Measurements from ENCODE around the gene ACSM2B.
"Not testable (repeated sequence)": the region's sequence is repeated elsewhere in the genome, so short reads cannot be mapped to it uniquely, and the experiment has no call there.

The ACSM2B gene

GRCh38 chr16:20592780-20593179 lies 16.6 kb upstream of the ACSM2B start:
- DNase-seq = not testable (repeated sequence)

GRCh38 chr16:20589486-20589885 lies 13.3 kb upstream of the ACSM2B start:
- DNase-seq = not testable (repeated sequence)

- not testable (repeated sequence) for DNase-seq
Measured at GRCh38 chr16:20587645-20588074, 11.5 kb upstream of the ACSM2B start.

GRCh38 chr16:20586716-20587115 lies 10.5 kb upstream of the ACSM2B start:
- DNase-seq = not testable (repeated sequence)

- DNase-seq = not testable (repeated sequence)
Measured at GRCh38 chr16:20586112-20586511, 9.9 kb upstream of the ACSM2B start.

GRCh38 chr16:20580487-20581259 lies 4.5 kb upstream of the ACSM2B start:
- not testable (repeated sequence) for DNase-seq

GRCh38 chr16:20578091-20578490 lies 1.9 kb upstream of the ACSM2B start:
- DNase-seq = not testable (repeated sequence)

GRCh38 chr16:20569117-20569651 lies 7.0 kb downstream of the ACSM2B start:
- DNase-seq = not testable (repeated sequence)

- DNase-seq = no peak
Measured at GRCh38 chr16:20568404-20568803, 7.8 kb downstream of the ACSM2B start.

GRCh38 chr16:20566864-20567263 lies 9.3 kb downstream of the ACSM2B start:
- DNase-seq = no peak

GRCh38 chr16:20565334-20565733 lies 10.8 kb downstream of the ACSM2B start:
- DNase-seq = not testable (repeated sequence)

GRCh38 chr16:20564218-20564617 lies 11.9 kb downstream of the ACSM2B start:
- DNase-seq = not testable (repeated sequence)

GRCh38 chr16:20555628-20556027 lies 20.5 kb downstream of the ACSM2B start:
- DNase-seq = not testable (repeated sequence)

GRCh38 chr16:20554689-20555088 lies 21.5 kb downstream of the ACSM2B start:
- not testable (repeated sequence) for DNase-seq

- DNase-seq = not testable (repeated sequence)
Measured at GRCh38 chr16:20553493-20553892, 22.7 kb downstream of the ACSM2B start.

- not testable (repeated sequence) for DNase-seq
Measured at GRCh38 chr16:20546951-20547350, 29.2 kb downstream of the ACSM2B start.

GRCh38 chr16:20546278-20546853 lies 29.8 kb downstream of the ACSM2B start:
- DNase-seq = not testable (repeated sequence)

GRCh38 chr16:20540603-20541316 lies 35.4 kb downstream of the ACSM2B start:
- DNase-seq = not testable (repeated sequence)

- no peak for DNase-seq
Measured at GRCh38 chr16:20538687-20539086, 37.5 kb downstream of the ACSM2B start.

GRCh38 chr16:20538181-20538580 lies 38.0 kb downstream of the ACSM2B start:
- DNase-seq = no peak

GRCh38 chr16:20536669-20537068 lies 39.5 kb downstream of the ACSM2B start:
- DNase-seq = not testable (repeated sequence)

- DNase-seq = not testable (repeated sequence)
Measured at GRCh38 chr16:20532284-20532792, 43.8 kb downstream of the ACSM2B start.

- not testable (repeated sequence) for DNase-seq
Measured at GRCh38 chr16:20531795-20532194, 44.4 kb downstream of the ACSM2B start.

Data from NCI-H2081 treated with DMSO at 0.1 percent for 48 hours (cell line).